H54 (cell line): ENCODE data around the gene PSMD8.
"Not testable (repeated sequence)": the region's sequence is repeated elsewhere in the genome, so short reads cannot be mapped to it uniquely, and the experiment has no call there.

Source experiments
- DNase-seq: peaks from one replicate; pipeline ENCODE4 v3.0.0; 2011; ENCODE audit warnings: low spot score, mixed read lengths; ENCODE audit not compliant: insufficient read length
- FAIRE-seq: peaks from 3 replicates; lab custom pipeline; 2011; peaks lifted over from hg19 to GRCh38; lab: Jason Lieb, UNC
- POLR2A ChIP-seq: IDR thresholded peaks from 2 replicates; pipeline ENCODE4 v1.6.1; 2011; ENCODE audit warnings: low read depth, mild to moderate bottlenecking, low read length

Gene PSMD8

GRCh38 chr19:38420935-38421334 is 46.6 kb downstream of the PSMD8 start:
- DNase-seq (no peak), FAIRE-seq (no peak)
- TF ChIP-seq POLR2A: no peak

GRCh38 chr19:38421856-38422255 is 47.5 kb downstream of the PSMD8 start:
- no peak for DNase-seq
- FAIRE-seq: no peak

GRCh38 chr19:38422438-38422837 is 48.1 kb downstream of the PSMD8 start:
- DNase-seq (no peak), FAIRE-seq (no peak)
- no peak for TF ChIP-seq POLR2A

More at GRCh38 chr19:38421856-38422255, 47.5 kb downstream of the PSMD8 start:
- no peak for TF ChIP-seq POLR2A

- no peak for TF ChIP-seq POLR2A
- no peak for FAIRE-seq
- no peak for DNase-seq
These were observed 49.9 kb downstream of the PSMD8 start for GRCh38 chr19:38424272-38424671.

- no peak for TF ChIP-seq POLR2A
- DNase-seq (no peak), FAIRE-seq (no peak)
These were observed 50.9 kb downstream of the PSMD8 start for GRCh38 chr19:38425222-38425809.

GRCh38 chr19:38425810-38426466 is 51.6 kb downstream of the PSMD8 start, which contains the start of gene RASGRP4:
RASGRP4 (minus strand) TSS chr19:38426219; CDS start chr19:38426091, 128 bp downstream.
- no peak for DNase-seq
- FAIRE-seq: no peak

GRCh38 chr19:38427035-38427677 is 52.8 kb downstream of the PSMD8 start:
- DNase-seq, FAIRE-seq: not testable (repeated sequence)

More at GRCh38 chr19:38425810-38426466, 51.6 kb downstream of the PSMD8 start, which contains the start of gene RASGRP4:
- no peak for TF ChIP-seq POLR2A

GRCh38 chr19:38429055-38429810 is 54.9 kb downstream of the PSMD8 start:
- FAIRE-seq: no peak
- no peak for TF ChIP-seq POLR2A
- no peak for DNase-seq

GRCh38 chr19:38429811-38430156 is 55.4 kb downstream of the PSMD8 start:
- TF ChIP-seq POLR2A: no peak
- no peak for FAIRE-seq
- DNase-seq: no peak

GRCh38 chr19:38430931-38431330 is 56.6 kb downstream of the PSMD8 start:
- DNase-seq (no peak), FAIRE-seq (no peak)
- no peak for TF ChIP-seq POLR2A

- no peak for FAIRE-seq
- DNase-seq: no peak
- no peak for TF ChIP-seq POLR2A
These were observed 58.9 kb downstream of the PSMD8 start, which contains the start of gene RYR1 for GRCh38 chr19:38433268-38433733. RYR1 (plus strand) TSS chr19:38433691; CDS start chr19:38433830, 139 bp downstream.
